Chondrocyte (in vitro differentiated cells): ENCODE data around the gene RADIL. TPM values are rescaled to one million over a fixed set of nuclear protein-coding genes. Genes with fewer than 3 reads are reported as not detected.

Source experiments
- DNase-seq: peaks from one replicate; pipeline ENCODE4 v3.0.0; 2021; ENCODE audit warnings: mixed read lengths, low spot score
- H3K27ac Mint-ChIP-seq: one replicate; pipeline ENCODE4 v1.8.0; 2021; ENCODE audit warnings: mild to moderate bottlenecking, moderate library complexity, mixed read lengths; ENCODE audit not compliant: unreplicated experiment
- H3K27me3 Mint-ChIP-seq: 2 replicates; pipeline ENCODE4 v1.8.0; 2021; ENCODE audit warnings: low read depth, mixed read lengths
- H3K36me3 Mint-ChIP-seq: 2 replicates; pipeline ENCODE4 v1.8.0; 2021; ENCODE audit warnings: low read depth, mixed read lengths
- H3K4me1 Mint-ChIP-seq: 2 replicates; pipeline ENCODE4 v1.8.0; 2021; ENCODE audit warnings: low read depth, mild to moderate bottlenecking, mixed read lengths
- H3K4me3 Mint-ChIP-seq: one replicate; pipeline ENCODE4 v1.8.0; 2021; ENCODE audit warnings: mild to moderate bottlenecking, moderate library complexity, mixed read lengths; ENCODE audit not compliant: unreplicated experiment
- H3K9me3 Mint-ChIP-seq: 2 replicates; pipeline ENCODE4 v1.8.0; 2021; ENCODE audit warnings: low read depth, mixed read lengths
- total RNA-seq: library from RNA; stranded (reverse); gene quantifications from 3 replicates; pipeline ENCODE4 v1.2.1, GENCODE V29; 2021
- TF ChIP-seq, protein P1 (sequence below): fragments of 200-600 bp; sonication (generic); IDR thresholded peaks from 2 replicates; pipeline ENCODE4 v1.5.0; 2021; ENCODE audit warnings: antibody characterized with exemption, mild to moderate bottlenecking, moderate library complexity

The RADIL gene
- total RNA-seq, 1 donor from 2014 or later: 1.2 TPM

DNA sequence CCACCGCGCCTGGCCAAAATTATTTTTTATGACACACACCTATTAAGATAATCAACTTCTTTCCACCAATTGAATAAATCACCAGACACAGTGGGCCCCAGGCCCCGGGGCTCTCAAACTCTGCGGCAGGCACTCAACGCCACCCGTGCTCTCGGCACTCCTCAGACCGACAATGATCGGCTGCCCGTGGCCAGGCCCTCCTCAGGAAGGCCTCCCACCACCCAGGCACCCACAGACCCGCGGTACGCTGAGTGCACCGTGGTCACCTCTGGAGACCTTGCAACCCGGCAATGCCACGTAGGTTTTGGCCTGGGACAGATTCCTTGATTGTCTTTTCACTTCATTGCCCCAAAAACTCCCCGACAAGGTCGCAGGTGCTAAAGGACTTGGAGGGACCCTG, 6.9 kb downstream of the RADIL start:
- no peak overlapping the region for H3K4me3 Mint-ChIP-seq
- peaks cover 12% of the 10 kb centered on the region for H3K4me1 Mint-ChIP-seq
- H3K36me3 Mint-ChIP-seq: no peaks in the 10 kb centered on the region
- TF ChIP-seq, protein P1, sequence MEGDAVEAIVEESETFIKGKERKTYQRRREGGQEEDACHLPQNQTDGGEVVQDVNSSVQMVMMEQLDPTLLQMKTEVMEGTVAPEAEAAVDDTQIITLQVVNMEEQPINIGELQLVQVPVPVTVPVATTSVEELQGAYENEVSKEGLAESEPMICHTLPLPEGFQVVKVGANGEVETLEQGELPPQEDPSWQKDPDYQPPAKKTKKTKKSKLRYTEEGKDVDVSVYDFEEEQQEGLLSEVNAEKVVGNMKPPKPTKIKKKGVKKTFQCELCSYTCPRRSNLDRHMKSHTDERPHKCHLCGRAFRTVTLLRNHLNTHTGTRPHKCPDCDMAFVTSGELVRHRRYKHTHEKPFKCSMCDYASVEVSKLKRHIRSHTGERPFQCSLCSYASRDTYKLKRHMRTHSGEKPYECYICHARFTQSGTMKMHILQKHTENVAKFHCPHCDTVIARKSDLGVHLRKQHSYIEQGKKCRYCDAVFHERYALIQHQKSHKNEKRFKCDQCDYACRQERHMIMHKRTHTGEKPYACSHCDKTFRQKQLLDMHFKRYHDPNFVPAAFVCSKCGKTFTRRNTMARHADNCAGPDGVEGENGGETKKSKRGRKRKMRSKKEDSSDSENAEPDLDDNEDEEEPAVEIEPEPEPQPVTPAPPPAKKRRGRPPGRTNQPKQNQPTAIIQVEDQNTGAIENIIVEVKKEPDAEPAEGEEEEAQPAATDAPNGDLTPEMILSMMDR: no peak
- DNase-seq: no peak
- H3K27me3 Mint-ChIP-seq: peaks cover 2% of the 10 kb centered on the region
- H3K9me3 Mint-ChIP-seq: no peaks in the 10 kb centered on the region
- no peak overlapping the region for H3K27ac Mint-ChIP-seq

DNA sequence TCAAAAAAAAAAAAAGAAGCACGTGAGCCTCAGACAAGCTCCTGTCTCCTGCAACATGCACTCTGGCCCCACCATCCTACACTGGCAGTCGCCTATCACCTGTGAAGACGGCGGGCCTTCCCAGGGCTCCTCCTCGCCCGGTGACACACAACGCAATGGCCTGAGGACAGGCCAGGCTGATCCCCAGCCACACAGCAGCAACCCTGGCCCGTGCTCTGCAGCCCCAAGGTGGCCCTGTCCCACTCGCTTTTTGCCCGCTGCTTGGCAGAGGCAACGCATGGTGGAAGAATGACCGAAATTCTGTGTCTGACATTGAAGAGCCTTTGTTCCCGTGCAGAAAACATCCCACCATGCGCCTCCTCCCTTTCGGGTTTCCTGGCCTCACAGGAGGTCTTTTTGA, 8.1 kb downstream of the RADIL start:
- Mint-ChIP-seq H3K27ac (no peak overlapping the region), H3K4me3 (no peak overlapping the region), H3K27me3 (no peaks in the 10 kb centered on the region), H3K36me3 (no peaks in the 10 kb centered on the region), H3K9me3 (no peaks in the 10 kb centered on the region), H3K4me1 (peaks cover 21% of the 10 kb centered on the region)
- TF ChIP-seq, protein P1: no peak
- no peak for DNase-seq

DNA sequence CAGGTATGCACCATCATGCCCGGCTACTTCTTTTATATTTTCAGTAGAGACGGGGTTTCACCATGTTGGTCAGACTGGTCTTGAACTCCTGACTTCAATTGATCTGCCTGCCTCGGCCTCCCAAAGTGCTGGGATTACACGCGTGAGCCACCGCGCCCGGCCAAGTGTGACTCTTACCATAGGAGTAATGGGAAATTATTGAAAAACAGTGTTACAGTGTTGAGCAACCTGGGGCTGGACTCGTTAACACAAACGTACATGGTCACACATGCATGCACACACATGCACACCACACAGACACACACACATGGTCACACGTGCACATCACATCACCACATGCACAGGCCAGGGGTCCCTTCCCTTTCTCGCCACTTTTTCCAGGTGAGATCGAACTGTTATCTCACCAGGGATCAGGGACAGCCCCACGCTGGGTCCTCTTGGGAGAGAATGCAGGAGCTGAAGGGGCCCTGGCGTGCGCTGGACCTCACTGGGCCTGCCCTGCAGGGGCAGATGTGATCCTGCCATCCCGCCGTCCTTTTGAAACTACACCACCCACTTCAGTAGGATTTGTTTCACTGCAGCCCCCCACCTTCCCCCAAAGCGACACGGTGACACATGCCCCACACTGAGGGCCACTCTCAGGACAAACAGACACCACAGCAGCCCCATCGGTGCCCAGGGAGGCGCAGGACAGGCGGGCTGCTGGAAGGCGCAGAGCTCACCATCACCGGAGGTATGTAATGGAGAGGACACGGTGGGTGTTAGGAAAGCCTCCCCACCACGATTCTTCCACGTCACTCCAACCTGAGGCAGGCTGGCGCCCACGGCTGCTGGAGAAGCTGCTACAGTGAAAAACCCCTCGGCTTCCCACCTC, 10.2 kb downstream of the RADIL start:
- DNase-seq: no peak
- Mint-ChIP-seq H3K27ac (no peak overlapping the region), H3K4me3 (no peak overlapping the region), H3K36me3 (peaks cover 1% of the 10 kb centered on the region), H3K27me3 (no peaks in the 10 kb centered on the region), H3K4me1 (peaks cover 13% of the 10 kb centered on the region), H3K9me3 (peaks cover 2% of the 10 kb centered on the region)
- TF ChIP-seq, protein P1: no peak

DNA sequence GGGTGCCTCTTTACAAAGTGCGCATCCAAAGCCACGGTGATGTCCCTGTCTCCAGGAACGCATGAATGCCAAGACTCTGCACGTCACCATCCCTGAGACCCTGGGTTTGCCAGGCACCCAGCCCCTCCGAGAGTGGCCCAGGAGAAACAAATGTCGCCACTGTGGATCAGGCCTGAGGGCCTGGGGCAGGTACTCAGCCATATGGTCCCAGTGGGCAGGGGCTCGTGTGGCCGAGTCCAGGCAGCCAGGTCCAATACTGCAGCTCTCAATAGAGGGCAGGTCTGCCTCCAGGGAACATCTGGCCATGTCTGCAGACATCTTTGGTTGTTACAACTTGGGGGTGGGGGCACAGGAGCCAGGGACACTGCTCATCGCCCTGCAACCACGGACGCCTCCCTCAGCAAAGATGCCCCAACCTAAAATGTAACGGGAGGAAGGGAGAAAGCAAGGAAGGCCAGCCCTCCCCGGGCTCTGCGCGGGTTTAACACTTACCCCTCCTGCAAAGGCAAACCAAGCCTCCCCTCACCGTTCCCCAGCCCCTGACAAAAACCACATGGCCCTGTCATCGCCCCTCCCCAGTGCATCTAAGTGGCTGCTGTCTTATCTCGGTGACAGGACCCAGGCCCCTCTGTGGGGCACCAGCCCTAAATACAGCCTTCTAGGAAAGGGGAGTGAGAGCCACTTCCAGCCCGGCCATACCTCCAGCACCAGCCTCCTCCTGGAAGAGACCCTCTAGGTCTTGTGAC, 11.4 kb downstream of the RADIL start:
- TF ChIP-seq, protein P1: no peak
- H3K4me1 Mint-ChIP-seq: peaks cover 13% of the 10 kb centered on the region
- DNase-seq: no peak
- H3K27ac Mint-ChIP-seq: no peak overlapping the region
- H3K27me3 Mint-ChIP-seq: no peaks in the 10 kb centered on the region
- no peak overlapping the region for H3K4me3 Mint-ChIP-seq
- H3K36me3 Mint-ChIP-seq: peaks cover 1% of the 10 kb centered on the region
- H3K9me3 Mint-ChIP-seq: peaks cover 4% of the 10 kb centered on the region

DNA sequence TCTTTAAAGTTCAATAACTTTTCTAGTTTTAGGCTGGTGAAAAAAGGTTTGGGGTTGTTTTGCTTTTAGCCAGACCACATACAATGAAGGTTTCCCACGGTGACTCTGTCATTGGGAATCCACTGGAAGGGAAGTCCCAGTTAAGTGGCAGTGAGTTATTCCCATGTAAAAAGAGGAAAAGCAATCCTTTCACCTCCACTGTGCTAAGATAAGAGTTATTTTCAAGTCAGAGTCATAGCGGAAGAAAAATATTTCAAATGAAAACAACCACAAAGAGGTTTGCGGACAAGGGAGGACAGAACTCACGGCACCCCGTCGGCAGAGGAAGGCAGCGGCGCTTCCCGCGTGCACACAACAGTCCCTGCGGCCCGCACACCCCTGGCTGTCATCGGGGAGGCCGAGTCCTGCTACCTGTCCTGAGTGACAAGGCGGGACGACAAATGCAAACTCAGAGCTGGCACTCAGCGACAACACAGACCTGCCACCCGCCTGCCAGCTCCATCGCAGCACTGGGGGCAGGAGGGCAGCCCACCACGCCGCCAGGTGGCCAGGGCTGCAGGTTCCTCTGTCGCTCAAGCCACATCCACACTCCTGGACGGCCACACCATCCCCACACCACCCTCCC, 12.3 kb downstream of the RADIL start:
- Mint-ChIP-seq H3K27ac (peak overlapping the region; percentile 41), H3K27me3 (no peaks in the 10 kb centered on the region), H3K4me3 (no peak overlapping the region), H3K36me3 (peaks cover 1% of the 10 kb centered on the region), H3K9me3 (peaks cover 4% of the 10 kb centered on the region), H3K4me1 (peaks cover 13% of the 10 kb centered on the region)
- DNase-seq: no peak
- TF ChIP-seq, protein P1: no peak
